IPS-18c (cell line): ENCODE data around the gene FAM78A.
"Not testable (repeated sequence)": the region's sequence is repeated elsewhere in the genome, so short reads cannot be mapped to it uniquely, and the experiment has no call there.

Experiments used
- H3K4me3 ChIP-seq: 2 replicates; pipeline ENCODE4 v1.7.0; 2013; ENCODE audit warnings: low read depth, mild to moderate bottlenecking, low read length, moderate library complexity; ENCODE audit not compliant: insufficient read depth
- H3K9me3 ChIP-seq: one replicate; pipeline ENCODE4 v1.6.1; 2013; ENCODE audit warnings: mild to moderate bottlenecking, low read length, moderate library complexity; ENCODE audit not compliant: control insufficient read depth, insufficient read depth

Gene FAM78A

DNA sequence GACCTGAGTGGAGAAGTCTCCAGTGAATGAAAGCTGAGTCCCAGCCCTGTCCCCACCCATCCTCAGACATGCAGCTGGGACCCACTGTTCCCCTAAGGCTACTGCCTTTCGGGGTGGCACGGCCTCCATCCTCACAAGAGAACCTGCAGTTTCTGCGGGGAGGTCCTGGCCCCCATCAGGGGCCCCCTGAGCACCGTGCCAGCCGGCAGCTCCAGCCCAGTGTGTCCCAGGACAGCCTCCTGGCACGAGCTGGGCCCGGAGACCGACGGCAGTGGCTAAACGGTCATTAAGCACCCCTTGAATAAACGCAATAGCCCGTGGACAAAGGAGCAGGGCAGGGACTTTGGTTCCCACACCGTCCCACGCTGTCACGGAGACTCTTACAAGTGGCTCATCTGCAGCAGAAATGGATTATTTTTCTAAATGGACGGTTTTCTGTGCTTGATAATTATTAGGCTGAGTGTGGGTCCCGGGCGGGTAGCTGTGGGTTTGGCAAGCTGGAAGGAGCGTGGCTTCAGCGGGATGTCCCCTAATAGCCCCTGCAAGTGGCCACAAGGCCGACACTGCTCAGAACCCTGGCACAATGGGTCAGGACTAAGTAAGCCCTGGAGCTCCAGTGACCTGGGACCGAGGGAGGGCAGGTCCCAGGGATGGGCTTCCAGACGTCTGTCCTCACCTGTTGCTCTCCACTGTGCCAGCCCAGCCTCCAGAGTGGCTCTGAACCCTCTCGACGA lies 17.4 kb downstream of the FAM78A start:
- no peak overlapping the region for H3K4me3 ChIP-seq
- H3K9me3 ChIP-seq: no peaks in the 10 kb centered on the region

DNA sequence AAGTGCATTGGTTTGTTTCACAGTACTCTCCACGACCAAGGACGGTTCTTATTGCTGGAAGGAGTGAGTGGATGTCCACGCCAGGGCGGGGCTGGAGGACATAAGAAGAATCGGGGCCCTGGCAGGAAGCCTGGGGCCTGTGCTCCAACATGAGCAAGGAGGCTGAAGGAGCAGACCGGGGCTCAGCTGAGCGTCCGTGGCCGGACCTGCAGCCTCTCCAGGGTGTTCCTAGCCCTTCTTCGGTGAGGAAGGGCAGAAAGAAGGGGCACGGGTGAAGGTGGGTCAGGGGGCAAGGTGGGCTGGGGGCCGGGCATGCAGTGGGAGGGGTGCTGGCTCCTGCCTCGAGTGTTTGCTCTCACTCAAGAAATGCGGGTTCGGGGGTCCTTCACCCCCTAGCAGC lies 18.1 kb downstream of the FAM78A start:
- no peaks in the 10 kb centered on the region for H3K9me3 ChIP-seq
- H3K4me3 ChIP-seq: no peak overlapping the region

DNA sequence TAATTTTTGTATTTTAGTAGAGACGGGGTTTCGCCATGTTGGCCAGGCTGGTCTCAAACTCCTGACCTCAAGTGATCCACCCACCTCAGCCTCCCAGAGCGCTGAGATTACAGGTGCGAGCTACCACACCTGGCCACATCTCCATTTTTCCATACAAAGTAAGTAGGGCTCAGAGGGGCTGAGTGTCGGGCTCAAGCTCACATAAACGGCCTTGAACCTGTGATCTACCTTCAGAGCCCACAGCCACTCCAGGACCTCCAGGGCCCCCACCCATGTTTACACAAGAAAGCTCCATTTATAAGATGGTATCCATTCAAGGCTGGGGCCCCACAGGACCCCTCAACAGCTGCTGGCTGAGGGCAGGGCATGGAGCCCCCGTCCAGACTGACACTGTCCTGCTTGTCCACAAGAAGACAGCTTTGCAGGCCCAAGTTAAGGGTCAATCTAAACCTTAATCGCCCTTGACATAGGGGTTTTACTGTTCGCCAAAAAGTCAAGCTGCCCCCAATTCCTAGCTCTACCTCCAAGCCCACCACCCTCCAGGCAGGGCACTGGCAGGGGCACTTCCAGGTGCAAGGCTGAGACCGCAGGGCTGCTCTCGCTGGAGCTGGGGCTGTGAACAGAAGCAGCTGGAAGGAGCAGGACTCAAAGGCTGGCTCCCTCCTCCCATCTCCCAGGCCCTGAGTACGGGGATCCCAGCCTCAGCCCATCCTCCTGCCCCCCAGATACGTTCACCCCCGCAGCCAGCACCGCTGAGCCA lies 18.9 kb downstream of the FAM78A start:
- no peaks in the 10 kb centered on the region for H3K9me3 ChIP-seq
- no peak overlapping the region for H3K4me3 ChIP-seq

DNA sequence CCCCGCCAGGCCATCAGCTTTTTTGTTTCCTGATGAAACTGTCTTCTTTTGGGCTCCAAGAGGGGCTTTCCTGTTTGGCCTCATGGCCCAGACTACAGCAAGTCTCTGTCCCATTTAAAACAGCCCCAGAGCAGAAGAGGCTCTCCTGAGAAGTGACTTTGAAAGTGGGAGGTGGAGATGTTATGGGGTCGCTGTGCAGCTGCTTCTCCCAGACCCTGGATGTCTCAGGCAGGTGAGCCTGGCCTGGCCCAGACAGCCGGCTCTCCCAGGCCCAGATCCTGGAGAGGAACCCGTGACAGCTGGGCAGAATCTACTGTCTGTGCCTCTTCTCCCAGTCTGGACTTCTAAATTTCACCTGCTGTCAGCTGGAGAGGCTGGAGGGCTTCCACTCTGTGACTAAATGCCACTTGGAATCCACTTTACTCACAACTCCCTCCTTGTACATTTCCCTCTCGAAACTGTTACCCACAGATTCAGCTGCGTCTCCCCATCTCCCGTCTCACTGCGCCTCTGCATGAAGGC lies 20.6 kb downstream of the FAM78A start:
- no peak overlapping the region for H3K4me3 ChIP-seq
- H3K9me3 ChIP-seq: no peaks in the 10 kb centered on the region

DNA sequence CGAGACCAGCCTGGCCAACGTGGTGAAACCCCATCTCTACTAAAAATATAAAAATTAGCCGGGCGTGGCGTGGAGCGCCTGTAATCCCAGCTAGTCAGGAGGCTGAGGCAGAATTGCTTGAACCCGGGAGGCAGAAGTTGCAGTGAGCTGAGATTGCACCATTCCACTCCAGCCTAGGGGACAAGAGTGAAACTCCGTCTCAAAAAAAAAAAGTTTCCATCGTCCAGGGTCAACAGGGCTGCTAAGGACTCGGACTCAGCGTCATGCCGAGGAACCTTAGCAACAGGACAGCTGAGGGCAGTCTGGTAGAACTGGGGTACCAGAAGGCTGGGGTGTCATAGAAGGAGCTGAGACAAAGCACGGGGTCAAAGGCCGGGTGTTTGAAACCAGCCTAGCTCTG lies 21.7 kb downstream of the FAM78A start:
- no peak overlapping the region for H3K4me3 ChIP-seq

DNA sequence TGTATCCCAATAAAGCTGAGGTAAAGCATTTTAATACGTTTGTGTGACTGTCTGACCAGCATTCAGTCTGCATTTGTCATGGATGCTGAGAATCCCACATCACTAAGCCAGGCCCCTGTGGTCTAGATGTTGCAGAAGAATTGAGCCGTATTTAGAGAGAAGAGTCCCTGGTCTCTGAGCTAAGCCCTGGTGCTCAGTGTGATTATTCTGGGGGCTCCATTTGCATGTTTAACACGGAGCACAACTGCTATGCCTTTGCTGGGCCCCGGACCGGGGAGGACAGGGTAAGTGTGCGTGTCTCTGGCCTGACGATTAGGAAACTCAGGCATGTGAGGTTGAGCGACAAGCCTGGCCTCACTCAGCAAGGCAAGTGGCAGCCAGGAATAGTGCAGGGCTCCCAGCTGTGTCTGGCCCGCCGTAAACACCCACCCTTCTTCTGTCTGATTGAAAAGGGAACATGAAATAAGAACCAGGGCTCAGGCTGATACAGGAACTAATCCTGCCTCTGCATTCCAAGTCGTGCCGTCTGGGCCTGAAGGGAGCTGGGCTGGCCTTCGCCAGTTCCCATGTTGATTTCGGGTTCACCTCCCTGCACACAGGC lies 22.3 kb downstream of the FAM78A start:
- H3K4me3 ChIP-seq: no peak overlapping the region
- no peaks in the 10 kb centered on the region for H3K9me3 ChIP-seq

More for the DNA sequence above, 21.7 kb downstream of the FAM78A start:
- H3K9me3 ChIP-seq: no peaks in the 10 kb centered on the region

DNA sequence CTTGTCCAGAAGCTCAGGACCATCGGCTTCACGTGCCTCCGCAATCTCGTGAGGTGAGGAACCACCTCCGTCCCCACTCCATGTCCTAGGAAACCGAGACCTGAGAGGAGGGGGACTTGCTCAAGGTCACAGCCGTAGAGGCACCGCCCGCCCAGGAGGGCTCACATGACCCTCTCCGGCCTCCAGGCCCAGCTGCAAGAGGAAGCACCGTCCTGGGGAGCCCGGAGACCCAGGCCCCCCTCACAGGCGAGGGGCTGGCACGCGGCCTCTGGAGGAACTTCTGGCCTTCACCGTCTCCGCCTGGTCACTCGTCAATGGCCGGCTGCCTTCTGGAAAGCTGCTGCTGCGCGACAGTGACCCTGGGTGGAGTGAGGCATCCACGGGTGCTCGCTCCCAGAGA lies 24.2 kb downstream of the FAM78A start:
- Histone ChIP-seq H3K9me3 (no peaks in the 10 kb centered on the region), H3K4me3 (no peak overlapping the region)

DNA sequence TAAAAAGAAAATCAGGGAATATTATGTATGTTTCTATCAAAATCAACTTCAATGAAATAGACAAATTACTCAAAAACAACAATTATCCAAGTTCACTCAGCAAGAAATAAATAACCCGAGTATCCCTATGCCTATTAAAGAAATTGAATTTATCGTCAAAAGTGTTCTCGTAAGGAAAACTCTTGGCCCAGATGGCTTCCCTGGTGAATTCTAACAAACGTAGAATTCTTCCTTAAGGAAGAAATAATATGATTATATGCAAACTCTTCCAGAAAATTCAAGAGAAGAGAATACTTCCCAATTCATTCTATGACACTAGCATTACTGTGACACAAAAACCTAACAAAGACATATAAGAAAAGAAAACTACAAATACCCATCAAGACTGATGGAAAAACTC lies 29.7 kb downstream of the FAM78A start:
- Histone ChIP-seq H3K9me3 (no peaks in the 10 kb centered on the region), H3K4me3 (no peak overlapping the region)

DNA sequence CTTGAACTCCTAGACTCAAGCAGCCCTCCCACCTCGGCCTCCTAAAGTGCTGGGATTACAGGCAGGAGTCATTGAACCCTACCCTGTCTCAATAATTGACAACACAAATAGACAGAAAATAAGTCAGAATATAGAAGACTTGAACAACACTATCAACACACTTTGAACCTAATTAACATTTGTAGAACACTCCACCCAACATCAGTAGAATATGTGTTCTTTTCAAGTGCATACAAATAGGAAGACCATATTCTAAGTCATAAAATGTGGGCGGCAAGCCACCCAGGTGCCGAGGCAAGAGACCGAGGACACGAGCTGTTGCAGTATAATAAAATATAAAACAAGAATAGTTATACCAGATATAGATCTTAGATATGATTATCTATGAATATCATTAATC lies 32.0 kb downstream of the FAM78A start:
- not testable (repeated sequence) for H3K9me3 ChIP-seq, H3K4me3 ChIP-seq

DNA sequence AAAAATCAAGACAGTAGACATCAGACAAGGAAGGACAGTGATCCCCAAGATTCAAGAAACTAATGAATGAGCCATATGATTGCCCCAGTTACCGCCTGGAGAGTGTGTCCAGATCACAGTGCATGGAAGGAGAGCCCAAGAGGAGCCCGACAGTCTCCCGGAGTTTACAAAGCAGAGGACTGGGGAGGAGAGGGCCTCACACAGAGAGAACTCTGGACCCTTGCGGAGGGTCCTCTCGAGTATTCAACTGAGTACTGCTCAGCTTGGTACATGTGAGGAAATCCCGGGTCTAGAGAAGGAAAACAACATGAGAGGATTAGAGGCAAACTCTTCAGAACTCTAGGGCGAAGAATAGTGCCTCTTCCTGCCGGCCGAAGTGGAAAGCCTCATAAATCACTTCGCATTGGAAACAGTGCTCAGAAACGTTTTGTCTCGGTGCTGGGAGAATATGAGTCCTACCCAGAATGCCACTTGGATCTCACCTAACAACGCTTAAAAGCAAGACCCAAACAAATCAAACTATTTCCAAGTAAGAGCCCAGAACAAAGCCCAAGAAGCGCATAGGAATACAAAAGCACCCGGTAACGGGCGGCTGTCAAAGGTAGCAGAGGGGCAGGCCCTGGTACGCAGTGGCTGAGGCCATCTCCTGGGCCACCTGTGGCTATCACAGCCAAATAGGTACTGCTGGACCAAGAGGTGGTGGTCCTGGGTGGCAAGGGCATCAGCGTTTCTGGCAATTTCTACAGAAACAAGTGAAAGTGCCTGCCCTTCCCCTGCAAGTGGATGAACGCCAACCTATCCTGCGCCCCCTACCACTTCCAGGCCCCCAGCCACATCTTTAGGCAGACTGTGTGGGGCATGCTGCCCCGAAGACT lies 36.0 kb downstream of the FAM78A start:
- Histone ChIP-seq H3K4me3 (no peak overlapping the region), H3K9me3 (no peaks in the 10 kb centered on the region)

DNA sequence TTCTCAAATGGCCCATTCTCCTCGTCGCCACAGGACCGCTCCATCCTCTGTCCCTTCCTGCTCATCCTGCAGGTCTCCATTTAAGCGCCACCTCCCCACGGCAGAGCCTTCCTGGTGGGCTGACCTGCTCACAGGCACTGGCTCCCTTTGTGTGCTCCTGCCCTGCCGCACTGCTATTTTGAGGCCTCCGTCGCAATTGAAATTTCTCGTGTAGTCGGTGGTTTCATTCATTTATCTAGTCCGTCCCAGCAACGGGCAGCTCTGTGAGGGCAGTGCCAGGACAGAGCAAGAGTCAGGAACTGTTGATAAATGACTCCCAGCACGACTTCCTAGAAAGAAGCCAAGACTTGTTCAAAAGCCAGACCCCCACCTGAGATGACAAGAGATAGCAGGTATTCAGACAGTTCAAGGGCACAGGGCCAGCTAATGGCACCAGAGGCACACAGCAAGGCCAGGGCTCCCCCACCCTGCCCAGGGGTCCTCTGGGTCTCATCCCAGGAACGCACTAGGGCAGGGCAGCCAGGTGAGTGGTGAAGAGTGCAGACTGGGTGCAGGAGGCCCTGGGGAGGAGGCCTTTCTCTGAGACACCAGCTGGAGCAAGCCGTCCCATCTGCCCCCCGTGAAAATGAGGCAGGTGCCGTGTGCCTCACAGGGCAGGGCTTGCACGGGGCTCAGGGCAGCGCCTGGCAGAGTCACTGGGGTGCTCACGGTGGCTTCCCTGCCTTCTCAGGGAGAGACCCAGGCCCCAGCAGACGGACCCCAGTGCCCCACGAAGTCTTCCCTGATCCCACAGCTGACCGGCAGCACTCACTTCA lies 36.9 kb downstream of the FAM78A start:
- no peak overlapping the region for H3K4me3 ChIP-seq
- H3K9me3 ChIP-seq: no peaks in the 10 kb centered on the region

DNA sequence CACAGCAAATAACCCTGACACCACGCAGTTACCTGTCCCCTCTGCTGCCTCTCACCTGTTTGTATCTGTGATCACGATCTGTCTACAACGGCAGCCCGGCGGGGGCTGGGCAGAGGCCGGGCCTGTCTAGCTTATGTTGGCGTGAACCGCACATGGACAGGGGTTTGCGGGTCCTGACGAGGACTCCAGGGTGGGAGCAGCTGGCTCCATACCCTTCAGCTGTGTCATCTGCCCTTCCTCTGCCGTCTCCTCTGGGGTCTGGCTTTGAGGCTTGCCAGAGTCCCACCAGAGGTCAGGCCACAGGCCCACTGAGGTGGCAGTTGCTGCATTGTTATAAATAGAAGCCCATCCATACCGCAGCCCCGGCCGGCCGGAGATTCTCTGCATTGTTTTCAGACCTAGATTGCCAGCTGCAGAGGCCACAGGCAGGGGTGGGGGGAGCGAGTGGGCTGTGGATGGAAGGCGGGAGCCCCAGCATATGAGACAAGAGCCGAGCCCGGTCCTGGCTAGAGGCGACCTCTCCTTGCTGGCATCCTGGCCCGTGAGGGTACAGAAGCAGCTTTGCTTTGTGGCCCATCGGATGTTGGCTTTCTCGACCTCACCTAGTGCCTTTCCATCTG lies 37.8 kb downstream of the FAM78A start:
- no peak overlapping the region for H3K4me3 ChIP-seq
- H3K9me3 ChIP-seq: no peaks in the 10 kb centered on the region

DNA sequence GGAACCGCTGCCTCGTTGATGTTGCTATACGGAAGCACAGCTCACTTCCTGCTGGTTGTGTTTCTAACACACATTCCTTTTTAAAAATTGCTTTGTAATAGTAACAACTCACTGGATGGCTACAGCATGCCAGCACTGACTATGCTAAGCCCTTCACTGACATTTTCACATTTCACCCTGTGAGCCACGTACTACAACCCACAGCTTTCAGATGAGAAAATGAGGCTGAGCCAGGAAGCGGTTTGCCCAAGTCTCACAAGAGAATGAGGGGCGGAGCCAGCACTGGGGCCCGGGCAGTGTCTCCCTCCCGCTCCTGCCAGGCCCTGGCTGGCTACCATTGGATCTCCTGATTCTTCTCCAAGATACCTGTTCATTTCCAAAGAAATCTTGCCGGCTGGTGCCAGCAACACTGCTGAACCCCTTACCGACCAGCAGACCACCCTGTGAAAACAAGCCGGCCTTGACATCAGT lies 38.3 kb downstream of the FAM78A start:
- no peak overlapping the region for H3K4me3 ChIP-seq
- H3K9me3 ChIP-seq: no peaks in the 10 kb centered on the region

DNA sequence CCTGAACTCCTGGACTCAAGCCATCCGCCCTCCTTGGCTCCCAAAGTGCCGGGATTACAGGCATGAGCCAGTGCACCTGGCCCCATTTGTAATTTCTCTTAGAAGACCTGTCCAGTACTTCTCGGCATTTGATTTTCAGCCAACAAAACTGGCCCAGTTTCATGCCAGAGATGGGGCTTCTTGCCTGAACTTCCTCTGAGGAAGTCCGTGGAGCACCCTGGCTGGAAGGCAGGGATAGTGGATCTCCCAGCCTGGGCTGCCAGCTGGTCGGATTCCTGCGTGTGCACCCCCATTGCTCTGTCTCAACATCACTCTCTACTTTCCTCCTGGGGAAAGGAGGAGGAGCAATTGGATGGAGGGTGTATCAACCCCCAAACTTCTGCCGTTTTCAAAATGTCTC lies 39.0 kb downstream of the FAM78A start:
- Histone ChIP-seq H3K4me3 (no peak overlapping the region), H3K9me3 (no peaks in the 10 kb centered on the region)

DNA sequence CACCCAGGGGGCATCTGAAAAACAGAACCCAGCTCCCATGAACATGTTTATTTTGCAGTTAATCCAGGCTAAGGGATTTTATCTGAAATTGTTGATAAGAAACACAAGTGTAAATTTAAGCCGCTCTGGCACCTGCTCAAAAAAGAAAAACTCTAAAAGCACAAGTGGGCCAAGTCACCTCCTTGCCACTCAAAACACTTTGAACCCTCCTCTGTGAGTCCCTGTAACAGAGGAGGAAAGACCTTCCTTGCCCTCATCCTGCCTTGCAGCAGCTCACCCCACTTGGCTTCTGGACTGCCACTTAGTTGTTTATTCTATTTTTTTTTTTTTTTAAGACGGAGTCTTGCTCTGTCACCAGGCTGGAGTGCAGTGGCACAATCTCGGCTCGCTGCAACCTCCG lies 39.5 kb downstream of the FAM78A start:
- no peak overlapping the region for H3K4me3 ChIP-seq
- H3K9me3 ChIP-seq: no peaks in the 10 kb centered on the region

DNA sequence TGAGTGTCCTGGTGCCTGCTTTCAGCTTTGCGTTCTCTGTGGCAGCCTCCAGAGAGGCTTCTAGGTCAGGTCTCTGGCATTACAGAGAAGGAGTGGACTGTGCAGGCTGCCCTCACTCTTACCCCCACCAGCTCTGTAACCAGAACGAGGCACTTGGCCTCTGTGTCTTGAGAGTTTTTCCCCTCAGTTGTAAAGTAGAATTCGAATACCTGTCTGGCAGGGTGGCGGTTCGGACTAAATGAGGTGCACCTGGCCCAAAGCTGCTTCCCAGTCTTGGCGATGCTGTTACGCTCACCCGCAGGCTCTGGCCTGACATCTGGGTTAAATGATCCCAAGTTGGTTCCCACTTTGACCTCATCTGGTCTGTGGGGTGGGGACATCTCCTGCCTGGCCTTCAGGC lies 40.1 kb downstream of the FAM78A start:
- Histone ChIP-seq H3K9me3 (no peaks in the 10 kb centered on the region), H3K4me3 (no peak overlapping the region)
